ENCODE results near the gene LTBP1.

Gene LTBP1

GRCh38 chr2:33110461-33110860 is 163.7 kb downstream of the LTBP1 start:
- Histone ChIP-seq H3K4me3 (replicated peaks; ENCODE audit: insufficient read depth, low read length) (no peak overlapping the region), H3K27me3 (ENCODE audit: insufficient read depth, poor library complexity, severe bottlenecking) (peaks cover 4% of the 10 kb centered on the region), H3K27ac (replicated peaks) (no peak overlapping the region)
- no peak for DNase-seq (ENCODE audit: low read depth in 1 of 2, low spot score in 1 of 2)
- no peak for TF ChIP-seq GABPA (IDR thresholded peaks at IDR 0.05; ENCODE audit: low read depth)
- TF ChIP-seq, protein P1, sequence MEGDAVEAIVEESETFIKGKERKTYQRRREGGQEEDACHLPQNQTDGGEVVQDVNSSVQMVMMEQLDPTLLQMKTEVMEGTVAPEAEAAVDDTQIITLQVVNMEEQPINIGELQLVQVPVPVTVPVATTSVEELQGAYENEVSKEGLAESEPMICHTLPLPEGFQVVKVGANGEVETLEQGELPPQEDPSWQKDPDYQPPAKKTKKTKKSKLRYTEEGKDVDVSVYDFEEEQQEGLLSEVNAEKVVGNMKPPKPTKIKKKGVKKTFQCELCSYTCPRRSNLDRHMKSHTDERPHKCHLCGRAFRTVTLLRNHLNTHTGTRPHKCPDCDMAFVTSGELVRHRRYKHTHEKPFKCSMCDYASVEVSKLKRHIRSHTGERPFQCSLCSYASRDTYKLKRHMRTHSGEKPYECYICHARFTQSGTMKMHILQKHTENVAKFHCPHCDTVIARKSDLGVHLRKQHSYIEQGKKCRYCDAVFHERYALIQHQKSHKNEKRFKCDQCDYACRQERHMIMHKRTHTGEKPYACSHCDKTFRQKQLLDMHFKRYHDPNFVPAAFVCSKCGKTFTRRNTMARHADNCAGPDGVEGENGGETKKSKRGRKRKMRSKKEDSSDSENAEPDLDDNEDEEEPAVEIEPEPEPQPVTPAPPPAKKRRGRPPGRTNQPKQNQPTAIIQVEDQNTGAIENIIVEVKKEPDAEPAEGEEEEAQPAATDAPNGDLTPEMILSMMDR (IDR thresholded peaks at IDR 0.05; ENCODE audit: insufficient read depth, low read length), result no peak
- TF ChIP-seq REST (IDR thresholded peaks at IDR 0.05; ENCODE audit: insufficient replicate concordance, low read depth), result no peak
- TF ChIP-seq SPI1 (IDR thresholded peaks at IDR 0.05; ENCODE audit: borderline replicate concordance, low read depth), result no peak
- no peak for TF ChIP-seq POLR2AphosphoS5 (IDR thresholded peaks at IDR 0.05; ENCODE audit: low read depth)

DNA sequence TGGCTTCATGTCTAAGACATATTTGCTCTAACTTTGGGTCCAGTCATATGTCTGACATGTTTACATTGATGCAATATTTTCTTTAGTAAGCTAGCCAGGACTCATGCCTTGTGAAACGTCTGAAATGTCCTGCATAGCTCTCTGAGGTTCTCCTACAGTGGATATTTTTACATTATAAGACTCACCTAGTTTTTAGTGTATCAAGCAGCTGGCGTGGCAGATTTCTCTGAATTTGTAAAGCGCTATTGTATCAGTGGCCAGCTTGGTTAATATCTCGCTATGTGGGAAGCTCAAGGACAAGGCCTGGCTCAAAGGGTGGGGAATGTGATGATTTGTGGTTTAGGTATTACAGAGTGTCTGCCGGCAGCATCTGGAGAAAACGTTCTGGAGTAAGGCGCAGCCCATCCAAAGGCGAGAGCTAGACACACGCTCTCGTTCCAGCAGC is 164.3 kb downstream of the LTBP1 start:
- Histone ChIP-seq H3K4me3 (replicated peaks; ENCODE audit: insufficient read depth, low read length) (no peak overlapping the region), H3K27ac (replicated peaks) (no peak overlapping the region), H3K27me3 (ENCODE audit: insufficient read depth, poor library complexity, severe bottlenecking) (peaks cover 4% of the 10 kb centered on the region)
- no peak for DNase-seq (ENCODE audit: low read depth in 1 of 2, low spot score in 1 of 2)
- TF ChIP-seq REST (IDR thresholded peaks at IDR 0.05; ENCODE audit: insufficient replicate concordance, low read depth), result no peak
- no peak for TF ChIP-seq POLR2AphosphoS5 (IDR thresholded peaks at IDR 0.05; ENCODE audit: low read depth)
- TF ChIP-seq SPI1 (IDR thresholded peaks at IDR 0.05; ENCODE audit: borderline replicate concordance, low read depth), result no peak
- TF ChIP-seq, protein P1 (IDR thresholded peaks at IDR 0.05; ENCODE audit: insufficient read depth, low read length), result no peak
- no peak for TF ChIP-seq GABPA (IDR thresholded peaks at IDR 0.05; ENCODE audit: low read depth)

- DNase-seq (ENCODE audit: low read depth in 1 of 2, low spot score in 1 of 2), result no peak
- no peak overlapping the region for H3K27ac ChIP-seq (replicated peaks)
- TF ChIP-seq, protein P1 (IDR thresholded peaks at IDR 0.05; ENCODE audit: insufficient read depth, low read length), result no peak
- TF ChIP-seq REST (IDR thresholded peaks at IDR 0.05; ENCODE audit: insufficient replicate concordance, low read depth) (no peak), SPI1 (IDR thresholded peaks at IDR 0.05; ENCODE audit: borderline replicate concordance, low read depth) (no peak), GABPA (IDR thresholded peaks at IDR 0.05; ENCODE audit: low read depth) (no peak), POLR2AphosphoS5 (IDR thresholded peaks at IDR 0.05; ENCODE audit: low read depth) (no peak)
- H3K4me3 ChIP-seq (replicated peaks; ENCODE audit: insufficient read depth, low read length), result no peak overlapping the region
- no peaks in the 10 kb centered on the region for H3K27me3 ChIP-seq (ENCODE audit: insufficient read depth, poor library complexity, severe bottlenecking)
Measured at GRCh38 chr2:33115196-33115595, 168.4 kb downstream of the LTBP1 start.

All from HL-60 (cell line).